ENCODE results near the gene ITPKB.

Gene ITPKB

DNA sequence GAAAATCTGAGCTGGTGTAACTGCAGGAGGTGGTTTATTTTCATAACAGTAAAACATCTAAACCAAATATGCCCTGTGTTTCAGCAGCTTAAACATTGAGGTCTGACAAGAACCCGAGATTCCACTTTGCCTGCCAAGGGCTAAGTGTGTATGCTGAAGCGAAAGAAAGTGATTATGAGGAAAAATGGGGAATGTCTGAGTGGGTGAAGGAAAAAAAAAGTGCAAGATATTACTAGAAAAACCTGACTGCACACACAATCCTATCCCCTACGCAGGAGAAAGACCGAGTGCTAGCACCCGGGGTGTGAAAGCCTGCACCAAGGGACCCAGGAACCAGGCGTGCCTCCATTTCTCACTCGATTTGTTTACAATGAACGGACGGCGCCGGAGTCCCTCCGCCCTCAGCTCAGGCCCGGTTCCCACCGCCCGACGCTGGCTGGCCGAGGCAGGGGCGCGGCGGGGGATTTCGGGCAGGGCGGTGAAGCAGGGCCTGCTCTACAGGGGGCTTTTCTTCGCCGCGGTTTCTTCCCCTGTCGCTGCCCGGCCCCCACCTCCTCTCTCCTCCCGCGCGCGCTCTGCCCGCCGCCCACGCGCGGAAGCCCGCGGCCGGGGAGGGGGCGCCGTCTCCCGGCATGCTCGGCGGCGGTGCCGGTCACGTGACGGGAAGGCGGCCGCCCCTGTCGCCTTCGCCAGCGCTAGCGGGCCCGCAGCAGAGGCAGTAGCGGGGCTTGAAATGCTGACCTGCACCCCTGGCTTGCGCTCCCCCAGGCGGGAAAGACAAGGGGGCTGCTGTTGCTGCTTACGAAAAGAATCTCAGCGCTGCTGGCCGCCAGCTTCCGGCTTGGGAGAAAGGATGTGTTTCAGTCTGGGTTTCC lies 35.9 kb downstream of the ITPKB start:
- DNase-seq = peak; percentile 69

- DNase-seq = no peak
Measured at GRCh38 chr1:226702318-226702956, 36.6 kb downstream of the ITPKB start.

- DNase-seq = no peak
Measured at GRCh38 chr1:226700861-226701260, 38.2 kb downstream of the ITPKB start.

- no peak for DNase-seq
Measured at GRCh38 chr1:226699166-226699565, 39.9 kb downstream of the ITPKB start.

DNA sequence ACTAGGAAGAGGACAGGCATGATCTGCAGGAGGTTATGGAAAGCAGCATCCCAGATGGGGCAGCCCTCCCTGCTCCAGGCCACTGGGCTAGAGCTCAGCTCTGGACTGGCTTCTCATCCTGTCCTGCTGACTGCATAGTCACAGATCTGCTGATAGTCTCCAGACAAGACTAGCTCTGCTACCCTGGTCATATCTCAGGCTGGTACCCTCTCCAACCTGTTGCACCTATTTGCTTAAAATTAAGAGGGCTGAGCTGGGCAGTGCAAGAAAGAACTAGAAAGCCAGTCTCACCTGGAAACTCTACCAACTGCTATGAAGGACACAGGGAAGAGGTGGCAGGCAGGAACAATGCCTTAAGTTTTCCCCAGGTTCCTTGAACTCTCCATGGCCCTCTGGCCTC lies 40.4 kb downstream of the ITPKB start:
- no peak for DNase-seq

DNA sequence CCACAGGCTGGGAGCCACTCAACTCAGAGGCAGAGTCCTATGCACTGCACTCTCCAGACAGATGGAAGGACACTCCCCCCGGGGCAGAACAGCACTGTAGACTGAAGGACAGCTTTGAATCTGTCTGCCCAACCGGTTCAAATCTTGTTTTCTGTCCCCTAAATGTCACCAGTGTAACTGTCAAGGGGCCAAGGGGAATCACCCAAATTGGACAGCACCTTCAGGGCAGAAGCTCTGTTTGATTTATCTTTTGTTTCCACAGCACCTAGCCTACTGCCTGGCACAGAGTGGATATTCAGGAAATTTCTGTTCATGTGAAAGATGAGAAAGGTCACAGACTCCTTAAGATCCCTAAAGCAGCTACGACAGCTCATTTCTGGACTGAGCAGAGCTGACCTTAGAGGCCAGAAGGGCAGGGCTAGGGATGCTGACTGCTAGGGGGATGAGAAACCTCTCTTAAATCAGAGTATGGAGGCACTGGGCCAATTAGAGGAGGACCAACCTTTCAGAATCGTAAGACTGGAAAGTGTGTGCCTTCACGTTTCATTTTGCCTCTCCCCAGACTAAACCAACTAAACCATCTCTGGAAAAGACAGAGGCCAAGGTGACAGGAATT lies 41.0 kb downstream of the ITPKB start:
- DNase-seq = no peak

- no peak for DNase-seq
Measured at GRCh38 chr1:226697151-226697928, 41.7 kb downstream of the ITPKB start.

- DNase-seq = no peak
Measured at GRCh38 chr1:226696547-226696946, 42.5 kb downstream of the ITPKB start.

GRCh38 chr1:226695335-226695900 lies 43.7 kb downstream of the ITPKB start:
- no peak for DNase-seq

GRCh38 chr1:226692823-226693222 lies 46.3 kb downstream of the ITPKB start:
- no peak for DNase-seq

GRCh38 chr1:226692051-226692792 lies 46.9 kb downstream of the ITPKB start:
- DNase-seq = no peak

- no peak for DNase-seq
Measured at GRCh38 chr1:226691247-226691646, 47.8 kb downstream of the ITPKB start.

DNA sequence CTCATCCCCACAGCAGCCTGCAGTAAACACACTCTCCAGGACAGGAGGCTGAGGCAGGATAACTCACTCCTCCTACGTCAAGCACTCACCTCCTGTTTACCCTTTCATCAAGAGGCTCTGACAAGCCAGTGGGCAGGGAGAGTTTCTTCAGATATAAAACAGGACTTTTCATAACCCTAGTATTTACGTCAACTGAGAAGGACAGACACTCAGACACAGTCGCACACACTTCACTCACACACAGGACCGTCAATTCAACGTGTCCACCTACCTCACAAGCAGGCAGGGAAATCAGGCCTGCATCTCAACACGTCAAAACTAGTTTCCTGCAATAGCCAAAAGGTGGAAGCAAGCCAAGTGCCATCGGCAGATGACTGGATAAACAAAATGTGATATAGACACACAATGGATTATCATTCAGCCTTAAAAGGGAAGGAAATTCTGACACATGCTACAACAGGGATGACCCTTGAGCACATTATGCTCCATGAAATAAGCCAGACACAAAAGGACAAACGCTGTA lies 48.6 kb downstream of the ITPKB start:
- no peak for DNase-seq

GRCh38 chr1:226688808-226689207 lies 50.3 kb downstream of the ITPKB start:
- no peak for DNase-seq

- DNase-seq = no peak
Measured at GRCh38 chr1:226688056-226688748, 50.9 kb downstream of the ITPKB start.

DNA sequence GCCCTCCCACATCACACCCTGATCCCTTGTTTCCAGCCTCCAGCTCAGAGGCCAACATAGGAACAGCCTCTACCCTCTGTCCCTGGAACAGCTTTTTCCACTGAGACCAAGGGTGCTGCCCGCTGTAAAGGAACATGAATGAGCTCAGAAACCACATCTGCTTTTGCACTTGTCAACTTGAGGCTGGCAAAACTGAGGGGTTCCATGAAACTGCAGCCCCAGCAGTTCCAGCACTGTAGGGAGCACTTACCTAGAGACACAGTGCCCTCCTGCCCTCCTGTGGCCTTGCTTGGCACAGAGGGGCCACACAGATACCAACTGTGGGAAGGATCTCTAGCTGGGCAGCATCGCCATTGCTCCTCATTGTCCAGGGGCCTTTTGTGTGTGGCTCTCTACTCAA lies 51.7 kb downstream of the ITPKB start:
- no peak for DNase-seq

- DNase-seq = peak; percentile 82
Measured at GRCh38 chr1:226686440-226687425, 52.3 kb downstream of the ITPKB start.

- no peak for DNase-seq
Measured at GRCh38 chr1:226685196-226685820, 53.8 kb downstream of the ITPKB start.

GRCh38 chr1:226684026-226684425 lies 55.1 kb downstream of the ITPKB start:
- DNase-seq = no peak

All from NCI-H1436 (cell line).